IMR-90 (cell line): Measurements from ENCODE around the gene DHRS12. TPM values are rescaled to one million over a fixed set of nuclear protein-coding genes. Genes with fewer than 3 reads are reported as not detected.

Experiments
- CTCF ChIP-seq: conservative IDR thresholded peaks from 2 replicates; pipeline ENCODE4 v1.5.1; 2012; ENCODE audit warnings: mild to moderate bottlenecking, low read depth, low read length, improper control_type of control experiment
- SMC3 ChIP-seq: fragments of 150-350 bp; IDR thresholded peaks from 2 replicates; pipeline ENCODE4 v1.6.1; 2016; ENCODE audit warnings: low read depth, mild to moderate bottlenecking, antibody characterized with exemption, low read length, moderate library complexity
- USF2 ChIP-seq: fragments of 150-350 bp; IDR thresholded peaks from 2 replicates; pipeline ENCODE4 v1.6.1; 2017; ENCODE audit warnings: mild to moderate bottlenecking, antibody characterized with exemption, low read length, low read depth
- polyA plus RNA-seq, 3 experiments: library from polyadenylated mRNA; depleted of rRNA; stranded (reverse); fragments of >200 nt; gene quantifications; 2 replicates each; pipeline ENCODE4 v1.2.3, GENCODE V29; 2012; ENCODE audit warnings: low replicate concordance in 1 of 3
- total RNA-seq: library from RNA; depleted of rRNA; stranded (reverse); fragments of >200 nt; gene quantifications from 2 replicates; pipeline ENCODE4 v1.2.3, GENCODE V29; 2012

Gene DHRS12
- total and polyA plus RNA-seq, 2 of the 4 experiments (the other 2 are of a cell fraction), result 1.3 to 1.6 TPM

GRCh38 chr13:51801631-51802099 lies 2.3 kb downstream of the DHRS12 start (continued):
- TF ChIP-seq CTCF (no peak), USF2 (no peak), SMC3 (no peak)
